Mucosa of descending colon (tissue), 3 donors: ENCODE measurements around the gene RAMACL. TPM values are rescaled to one million over a fixed set of nuclear protein-coding genes. Genes with fewer than 3 reads are reported as not detected.

ENCODE experiments used
- ATAC-seq: fragments of 200-7000 bp; cut with Tn5 transposase; one replicate; pipeline ENCODE4 v1.9.1; 2020; ENCODE audit warnings: mild to moderate bottlenecking, moderate library complexity
- DNase-seq, 3 donors: peaks; one replicate each; pipeline ENCODE4 v3.0.0-alpha.2; 2020
- H3K36me3 ChIP-seq: fragments of 200-600 bp; one replicate; pipeline ENCODE4 v1.8.0; 2021; ENCODE audit warnings: low read depth, mild to moderate bottlenecking
- H3K4me1 ChIP-seq: fragments of 200-600 bp; one replicate; pipeline ENCODE4 v1.8.0; 2021; ENCODE audit warnings: low read depth, mild to moderate bottlenecking
- H3K4me3 ChIP-seq: fragments of 200-600 bp; one replicate; pipeline ENCODE4 v1.8.0; 2021; ENCODE audit warnings: mild to moderate bottlenecking
- H3K9me3 ChIP-seq: fragments of 200-600 bp; one replicate; pipeline ENCODE4 v1.8.0; 2021; ENCODE audit warnings: mild to moderate bottlenecking
- CTCF ChIP-seq: fragments of 200-600 bp; IDR thresholded peaks from one replicate; pipeline ENCODE4 v1.8.0; 2022; ENCODE audit warnings: antibody characterized with exemption, mild to moderate bottlenecking
- intact Hi-C, 2 donors: fragments of 100-400 bp; cut with DNase I in 1 of 2; cut with micrococcal nuclease in 1 of 2; formaldehyde crosslinking; loops; one replicate each; pipeline versions ENCODE4 v1.11.0 to v1.11.1; 2022; cut with DNase I, micrococcal nuclease
- total RNA-seq, 3 donors: library from RNA; stranded (reverse); fragmentation: NEBNext Ultra II Directional in 2 of 3; extraction: Animal tissue kit (Norgen Biotek cat#: 25700) in 2 of 3; gene quantifications; one replicate each; pipeline versions ENCODE4 v1.2.1 to v1.2.4, GENCODE V29; 2021 to 2023
- donor health status: DM: no; HTN: no; CAD: no; lungs with moderate emphysema.
- donor health status: DM: no; HTN: no; CAD: no.
- donor health status: DM: no; HTN: yes; CAD: no.

Gene RAMACL
- total RNA-seq, 3 donors from 2014 or later: 0.66 to 1.7 (median 0.92) TPM

GRCh38 chr6:166544296-166544605, 42.2 kb downstream of the RAMACL start:
- intact Hi-C loops: no loop called here
- TF ChIP-seq CTCF: no peak
- Histone ChIP-seq H3K4me3 (no peak overlapping the region), H3K36me3 (no peaks in the 10 kb centered on the region), H3K4me1 (peaks cover 5% of the 10 kb centered on the region), H3K9me3 (no peaks in the 10 kb centered on the region)
- no peak for ATAC-seq
- DNase-seq: no peak

- intact Hi-C loops: no loop called here
- TF ChIP-seq CTCF: no peak
- no peaks in the 10 kb centered on the region for H3K36me3 ChIP-seq
- no peak overlapping the region for H3K4me3 ChIP-seq
- no peak for ATAC-seq
- H3K9me3 ChIP-seq: no peaks in the 10 kb centered on the region
- no peak for DNase-seq
- H3K4me1 ChIP-seq: peaks cover 5% of the 10 kb centered on the region
Measured at GRCh38 chr6:166543603-166544295, 42.7 kb downstream of the RAMACL start.

GRCh38 chr6:166542580-166542912, 43.9 kb downstream of the RAMACL start:
- no peak overlapping the region for H3K4me3 ChIP-seq
- intact Hi-C loops: no loop called here
- peak; percentile 88 for ATAC-seq

GRCh38 chr6:166541876-166542579, 44.5 kb downstream of the RAMACL start:
- Histone ChIP-seq H3K36me3 (no peaks in the 10 kb centered on the region), H3K4me3 (no peak overlapping the region), H3K4me1 (peaks cover 5% of the 10 kb centered on the region), H3K9me3 (no peaks in the 10 kb centered on the region)
- DNase-seq (no peak), ATAC-seq (peak; percentile 51)
- TF ChIP-seq CTCF: no peak
- intact Hi-C loops: no loop called here

More at GRCh38 chr6:166542580-166542912, 43.9 kb downstream of the RAMACL start:
- no peaks in the 10 kb centered on the region for H3K36me3 ChIP-seq
- peak in 2 of 3 donors; percentile 47 to 56 for DNase-seq
- no peaks in the 10 kb centered on the region for H3K9me3 ChIP-seq
- TF ChIP-seq CTCF: no peak
- peaks cover 5% of the 10 kb centered on the region for H3K4me1 ChIP-seq

GRCh38 chr6:166541366-166541765, 45.1 kb downstream of the RAMACL start:
- no peak for TF ChIP-seq CTCF
- intact Hi-C loops: no loop called here
- H3K4me3 ChIP-seq: no peak overlapping the region
- no peaks in the 10 kb centered on the region for H3K36me3 ChIP-seq
- DNase-seq (no peak), ATAC-seq (no peak)
- H3K4me1 ChIP-seq: peaks cover 5% of the 10 kb centered on the region
- no peaks in the 10 kb centered on the region for H3K9me3 ChIP-seq
